HCEC 1CT (cell line): ENCODE results near the gene BTN1A1.
A peak's percentile ranks its signal among the peaks of the same experiment; 100 is the strongest.
"Not testable (repeated sequence)": the region's sequence is repeated elsewhere in the genome, so short reads cannot be mapped to it uniquely, and the experiment has no call there.

Experiments
- DNase-seq: peaks from one replicate; pipeline ENCODE4 v3.0.0-alpha.2; 2017

Gene BTN1A1, protein sequence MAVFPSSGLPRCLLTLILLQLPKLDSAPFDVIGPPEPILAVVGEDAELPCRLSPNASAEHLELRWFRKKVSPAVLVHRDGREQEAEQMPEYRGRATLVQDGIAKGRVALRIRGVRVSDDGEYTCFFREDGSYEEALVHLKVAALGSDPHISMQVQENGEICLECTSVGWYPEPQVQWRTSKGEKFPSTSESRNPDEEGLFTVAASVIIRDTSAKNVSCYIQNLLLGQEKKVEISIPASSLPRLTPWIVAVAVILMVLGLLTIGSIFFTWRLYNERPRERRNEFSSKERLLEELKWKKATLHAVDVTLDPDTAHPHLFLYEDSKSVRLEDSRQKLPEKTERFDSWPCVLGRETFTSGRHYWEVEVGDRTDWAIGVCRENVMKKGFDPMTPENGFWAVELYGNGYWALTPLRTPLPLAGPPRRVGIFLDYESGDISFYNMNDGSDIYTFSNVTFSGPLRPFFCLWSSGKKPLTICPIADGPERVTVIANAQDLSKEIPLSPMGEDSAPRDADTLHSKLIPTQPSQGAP

DNA sequence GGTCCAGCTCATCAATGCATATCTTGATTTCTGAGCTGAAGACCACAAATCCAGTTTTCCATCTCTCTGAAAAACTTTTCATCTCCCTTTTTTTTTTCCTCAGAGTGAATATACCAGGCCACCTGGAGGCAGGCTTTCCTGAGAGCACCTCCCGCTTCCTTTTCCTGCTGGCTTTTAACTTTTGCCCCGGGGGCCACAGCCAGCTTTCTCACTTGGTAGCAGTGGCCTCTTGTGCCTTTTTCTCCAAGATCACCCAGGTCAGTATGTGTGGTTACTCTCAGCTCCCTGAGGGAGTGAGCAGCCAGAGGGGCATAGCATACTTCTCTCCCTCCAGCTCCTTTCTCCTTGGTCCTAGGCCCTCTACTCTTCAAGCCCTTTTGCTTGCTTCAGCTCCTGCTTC is at the start of gene BTN1A1:
Gene BTN1A1 (plus strand): TSS at position 202 of the 400 bp plus-strand sequence. CDS start 984 bp downstream, outside the sequence.
- no peak for DNase-seq

DNA sequence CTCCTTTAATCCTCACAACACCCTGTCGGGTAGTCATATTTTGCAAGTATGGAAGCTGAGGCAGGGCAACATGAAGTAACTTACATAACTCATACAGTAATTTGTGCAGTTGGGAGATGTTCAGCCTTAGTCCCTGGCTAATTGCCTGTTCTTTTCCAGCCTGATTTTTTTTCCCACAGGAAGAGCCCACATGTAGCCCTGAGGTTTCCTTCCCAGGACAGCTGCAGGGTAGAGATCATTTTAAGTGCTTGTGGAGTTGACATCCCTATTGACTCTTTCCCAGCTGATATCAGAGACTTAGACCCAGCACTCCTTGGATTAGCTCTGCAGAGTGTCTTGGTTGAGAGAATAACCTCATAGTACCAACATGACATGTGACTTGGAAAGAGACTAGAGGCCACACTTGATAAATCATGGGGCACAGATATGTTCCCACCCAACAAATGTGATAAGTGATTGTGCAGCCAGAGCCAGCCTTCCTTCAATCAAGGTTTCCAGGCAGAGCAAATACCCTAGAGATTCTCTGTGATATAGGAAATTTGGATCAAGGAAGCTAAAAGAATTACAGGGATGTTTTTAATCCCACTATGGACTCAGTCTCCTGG is 47.4 kb upstream of the BTN1A1 start:
- DNase-seq = no peak

DNA sequence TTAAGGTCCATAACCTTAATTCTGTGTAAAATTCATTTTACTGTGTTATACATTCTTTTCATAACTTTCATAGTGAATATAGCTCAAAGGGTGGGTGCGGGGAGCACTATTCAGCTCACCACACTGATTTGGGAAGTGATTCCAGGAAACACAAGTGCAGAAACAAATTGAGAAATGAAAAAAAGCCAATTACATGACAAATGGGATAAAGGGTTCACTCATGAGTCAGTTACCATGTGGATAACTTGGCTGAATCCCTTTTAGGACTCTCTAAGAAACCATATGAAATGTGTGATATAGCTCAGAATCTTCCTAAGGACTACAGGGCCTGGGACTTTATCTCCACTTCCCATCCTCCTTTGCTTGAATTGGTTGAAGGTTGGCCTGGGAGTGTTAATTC is 45.5 kb upstream of the BTN1A1 start:
- DNase-seq = peak; percentile 32

DNA sequence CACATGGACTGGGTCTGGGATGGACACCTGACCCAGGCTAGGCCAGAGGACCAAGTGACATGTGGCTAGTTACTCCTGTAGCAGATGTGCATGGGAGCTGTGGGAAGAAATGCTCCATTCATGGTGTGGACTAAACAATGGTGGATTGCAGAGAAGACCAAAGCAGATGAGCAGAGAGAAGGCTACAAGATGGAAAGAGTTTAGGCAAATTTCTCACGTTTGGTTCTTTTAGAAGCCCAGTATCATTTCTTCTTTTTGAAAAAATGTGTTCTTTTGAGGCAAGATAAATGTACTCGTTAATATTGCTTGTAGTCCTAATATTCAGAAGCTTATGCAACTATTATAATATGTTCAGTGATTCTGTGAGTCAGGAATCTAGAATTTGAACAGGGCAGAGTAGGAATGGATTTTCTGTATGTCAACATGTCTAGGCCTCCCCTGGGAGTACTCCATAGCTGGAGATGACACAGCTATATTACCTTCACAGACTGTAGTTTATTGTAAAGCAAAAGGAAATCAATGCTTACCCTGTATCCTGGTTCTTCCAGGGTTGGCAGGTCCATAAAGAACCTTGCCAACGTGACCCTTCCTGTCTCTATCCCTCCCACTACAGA is 44.6 kb upstream of the BTN1A1 start:
- DNase-seq = no peak

DNA sequence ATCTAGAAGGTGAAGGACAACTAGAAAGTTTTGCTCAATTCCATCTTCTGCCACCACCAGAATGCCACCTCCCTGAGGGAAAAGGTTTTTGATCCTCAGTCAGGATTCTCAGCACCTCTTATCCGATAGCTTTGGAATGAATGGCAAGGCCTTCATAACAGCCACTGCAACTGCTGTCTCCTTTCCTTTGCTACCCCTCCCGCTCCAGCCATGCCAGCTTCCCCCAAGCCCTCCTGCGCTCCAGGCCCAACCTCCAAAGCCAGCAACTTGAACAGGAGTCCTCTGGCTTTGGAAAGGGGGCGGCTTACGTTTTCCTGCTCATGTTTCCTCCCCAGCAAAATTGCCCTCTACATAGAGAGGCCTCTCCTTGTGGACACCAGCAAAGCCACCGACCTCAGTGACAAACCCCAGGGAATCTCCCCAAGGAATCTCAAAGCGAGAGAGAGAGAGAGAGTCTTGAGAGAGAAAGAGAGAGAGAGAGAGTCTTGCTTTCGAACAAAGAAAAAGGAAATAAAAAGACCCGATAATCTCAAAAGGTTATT is 42.8 kb upstream of the BTN1A1 start:
- DNase-seq = peak; percentile 33

DNA sequence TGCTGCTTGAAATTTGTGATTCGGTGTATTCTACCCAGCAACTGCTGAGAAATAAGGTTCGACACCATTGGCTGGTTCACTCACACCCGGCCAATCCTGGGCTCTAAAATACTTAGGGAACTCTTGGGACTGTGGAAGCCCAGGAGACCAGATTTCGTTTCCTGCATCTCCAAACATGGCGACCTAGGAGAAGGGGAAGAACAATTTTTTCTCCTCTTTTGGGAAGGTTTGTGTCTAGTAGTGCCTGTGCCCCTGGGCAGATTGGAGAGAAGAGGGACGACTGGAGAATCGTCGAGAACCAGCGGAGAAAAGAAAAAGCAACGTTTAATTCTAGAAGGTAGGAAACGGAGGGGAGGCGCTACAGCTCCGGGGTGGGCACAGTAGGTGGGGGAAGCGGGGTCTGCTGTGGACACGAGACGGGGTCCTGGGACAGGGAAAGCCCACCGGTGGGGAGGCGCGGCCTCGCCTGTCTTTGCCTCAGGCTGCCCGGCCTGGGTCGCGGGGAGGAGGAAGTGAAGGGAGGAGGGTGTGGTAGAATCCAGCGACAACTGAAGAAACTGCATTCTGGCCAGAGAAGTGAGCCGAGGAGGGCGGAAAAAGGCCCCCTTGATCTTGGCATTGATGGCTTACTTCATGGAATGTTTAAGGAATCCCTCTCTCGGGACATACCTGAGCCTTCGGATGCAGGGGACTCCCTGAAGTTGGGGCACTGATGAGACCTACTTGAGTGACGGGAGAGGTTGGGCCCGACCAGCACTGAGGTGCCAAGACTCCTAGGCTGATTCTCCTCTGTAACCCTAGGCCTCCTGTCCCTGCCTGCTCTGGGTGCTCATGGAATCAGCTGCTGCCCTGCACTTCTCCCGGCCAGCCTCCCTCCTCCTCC is 42.1 kb upstream of the BTN1A1 start, which contains the start of gene BTN2A1:
Gene BTN2A1 (plus strand): TSS at position 150 of the 883 bp plus-strand sequence. CDS start 682 bp downstream, at position 832.
- peak; percentile 92 for DNase-seq

DNA sequence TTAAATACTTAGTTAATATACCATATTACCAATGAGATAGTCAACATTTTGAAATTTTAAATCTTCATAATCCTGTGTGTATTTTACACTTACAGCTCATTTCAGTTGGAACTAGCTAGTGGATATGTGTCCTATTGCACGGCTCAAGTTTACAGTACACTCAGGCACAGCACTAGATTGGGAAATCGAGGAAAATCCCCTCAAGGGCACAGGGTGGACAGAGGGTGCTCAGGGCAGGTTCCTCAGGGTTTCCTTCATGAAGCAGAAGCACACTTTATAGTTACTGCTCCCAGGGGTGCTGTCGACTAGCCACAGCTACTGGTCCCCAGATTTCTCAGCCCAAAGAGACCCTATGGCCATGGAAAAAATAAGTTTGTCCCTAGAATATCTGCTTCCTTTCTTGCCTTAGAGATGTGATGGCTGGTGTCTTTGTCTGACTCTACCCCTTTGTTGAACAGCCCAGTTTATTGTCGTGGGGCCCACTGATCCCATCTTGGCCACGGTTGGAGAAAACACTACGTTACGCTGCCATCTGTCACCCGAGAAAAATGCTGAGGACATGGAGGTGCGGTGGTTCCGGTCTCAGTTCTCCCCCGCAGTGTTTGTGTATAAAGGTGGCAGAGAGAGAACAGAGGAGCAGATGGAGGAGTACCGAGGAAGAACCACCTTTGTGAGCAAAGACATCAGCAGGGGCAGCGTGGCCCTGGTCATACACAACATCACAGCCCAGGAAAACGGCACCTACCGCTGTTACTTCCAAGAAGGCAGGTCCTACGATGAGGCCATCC is 40.9 kb upstream of the BTN1A1 start:
- DNase-seq = no peak

DNA sequence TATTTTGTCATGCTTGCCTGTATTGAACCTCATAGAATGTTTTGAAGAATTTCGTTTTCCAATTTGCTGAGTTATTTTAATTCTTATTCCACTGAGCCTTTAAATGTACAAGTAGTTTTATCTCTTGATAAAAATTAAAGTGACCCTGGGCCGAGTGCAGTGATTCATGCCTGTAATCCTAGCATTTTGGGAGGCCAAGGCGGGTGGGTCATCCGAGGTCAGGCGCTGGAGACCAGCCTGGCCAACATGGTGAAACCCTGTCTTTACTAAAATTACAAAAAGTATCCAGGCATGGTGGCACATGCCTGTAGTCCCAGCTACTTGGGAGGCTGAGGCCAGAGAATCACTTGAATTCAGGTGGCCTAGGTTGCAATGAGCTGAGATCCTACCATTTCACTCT is 38.8 kb upstream of the BTN1A1 start:
- not testable (repeated sequence) for DNase-seq

DNA sequence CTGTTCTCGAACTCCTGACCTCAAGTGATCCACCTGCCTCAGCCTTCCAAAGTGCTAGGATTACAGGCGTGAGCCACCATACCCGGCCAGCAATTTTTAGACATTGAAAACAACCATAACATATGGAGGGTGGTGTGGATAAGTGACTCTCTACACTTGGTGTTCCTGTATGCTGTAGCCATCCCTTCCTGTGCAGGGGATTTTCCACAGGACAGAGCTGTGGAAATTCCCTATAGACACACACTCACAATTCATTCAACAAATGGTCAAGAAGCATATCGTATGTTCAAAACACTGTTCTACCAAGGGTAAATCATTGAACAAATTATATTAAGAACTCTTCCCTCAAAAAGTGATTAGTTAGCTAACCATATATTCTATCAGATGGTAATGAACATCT is 36.1 kb upstream of the BTN1A1 start:
- no peak for DNase-seq

DNA sequence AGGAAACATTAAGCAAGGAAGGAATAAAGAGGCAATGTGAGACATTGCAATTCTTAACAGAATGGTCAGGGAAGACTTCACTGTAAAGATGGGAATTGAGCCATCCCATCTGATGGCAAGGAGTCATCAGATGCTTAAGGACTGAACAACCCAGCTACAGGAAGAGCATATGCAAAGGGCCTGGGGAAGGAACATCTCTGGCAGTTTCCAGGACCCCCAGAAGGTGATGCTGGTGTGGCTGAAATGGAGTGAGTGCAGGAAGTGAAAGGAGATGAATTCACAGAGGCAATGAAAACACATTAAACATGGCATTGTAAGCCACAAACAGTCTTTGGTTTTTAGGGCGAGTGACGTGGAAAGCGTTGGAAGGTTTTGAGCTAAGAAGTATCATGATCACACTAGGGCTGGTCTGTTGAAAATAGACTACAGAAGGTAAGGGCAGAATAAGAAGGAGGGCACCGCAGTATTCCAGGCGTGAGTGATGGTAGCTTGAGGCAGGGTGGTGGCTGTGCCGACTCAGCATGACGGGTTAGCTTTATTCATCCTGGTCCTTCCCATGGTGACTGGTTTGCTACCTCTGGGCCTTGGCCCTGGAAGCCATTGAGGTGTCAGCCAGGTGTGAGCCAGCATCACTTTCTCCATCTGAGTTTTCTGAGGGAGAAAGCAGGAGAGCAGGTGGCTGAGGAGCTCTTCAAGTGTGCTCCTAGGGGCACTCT is 35.5 kb upstream of the BTN1A1 start:
- no peak for DNase-seq

DNA sequence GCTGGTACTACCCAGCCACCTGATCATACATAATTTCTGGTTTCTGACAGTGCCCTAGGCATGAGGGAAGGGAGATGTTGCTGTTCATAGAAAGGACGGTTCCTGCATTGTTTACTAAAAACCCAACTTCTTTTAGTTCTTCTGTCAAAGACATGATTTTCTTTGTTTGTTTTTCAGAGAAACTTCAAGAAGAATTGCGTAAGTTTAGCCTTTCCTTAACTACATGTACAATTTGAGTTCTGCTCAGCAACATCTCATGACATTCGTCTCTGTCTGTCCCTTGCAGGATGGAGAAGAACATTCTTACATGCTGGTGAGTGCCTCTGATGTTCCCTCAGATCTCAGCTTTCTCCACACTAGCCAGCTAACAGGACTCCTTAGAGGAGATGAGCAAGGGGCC is 34.3 kb upstream of the BTN1A1 start:
- no peak for DNase-seq

DNA sequence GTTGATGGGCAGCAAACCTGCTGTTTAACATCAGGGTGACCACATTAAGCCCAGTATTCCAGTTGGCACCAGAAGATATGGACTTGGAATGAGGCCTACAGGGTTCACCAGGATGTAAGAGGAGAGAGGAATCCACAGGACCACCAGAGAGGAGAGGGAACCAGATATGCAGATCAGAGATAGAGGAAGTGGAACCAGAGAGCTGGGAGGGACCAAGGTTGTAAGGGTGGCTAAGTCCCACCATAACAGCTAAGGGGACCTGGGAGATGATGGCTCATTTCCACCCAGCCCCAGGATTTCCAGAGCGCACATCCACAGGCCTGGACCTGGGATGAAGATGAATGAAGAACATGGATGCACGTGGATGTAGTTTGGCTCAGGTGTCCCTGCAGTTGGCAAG is 31.3 kb upstream of the BTN1A1 start:
- DNase-seq = no peak

DNA sequence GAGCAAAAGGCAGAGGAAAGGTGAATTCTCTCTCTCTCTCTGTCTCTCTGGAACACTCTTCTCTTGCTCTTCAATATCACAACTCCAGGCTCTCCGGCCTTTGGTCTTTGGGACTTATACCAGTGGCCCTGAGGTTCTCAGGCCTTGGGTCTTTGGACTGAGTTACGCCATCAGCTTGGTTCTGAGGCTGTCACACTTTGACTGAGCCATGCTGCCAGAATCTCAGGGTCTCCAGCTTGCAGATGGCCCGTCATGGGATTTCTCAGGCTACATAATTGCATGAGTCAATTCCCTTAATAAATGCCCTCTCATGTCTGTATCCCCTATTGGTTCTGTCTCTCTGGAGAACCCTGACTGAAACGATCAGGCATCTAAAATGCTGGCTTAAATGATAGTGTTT is 29.5 kb upstream of the BTN1A1 start:
- DNase-seq = no peak

DNA sequence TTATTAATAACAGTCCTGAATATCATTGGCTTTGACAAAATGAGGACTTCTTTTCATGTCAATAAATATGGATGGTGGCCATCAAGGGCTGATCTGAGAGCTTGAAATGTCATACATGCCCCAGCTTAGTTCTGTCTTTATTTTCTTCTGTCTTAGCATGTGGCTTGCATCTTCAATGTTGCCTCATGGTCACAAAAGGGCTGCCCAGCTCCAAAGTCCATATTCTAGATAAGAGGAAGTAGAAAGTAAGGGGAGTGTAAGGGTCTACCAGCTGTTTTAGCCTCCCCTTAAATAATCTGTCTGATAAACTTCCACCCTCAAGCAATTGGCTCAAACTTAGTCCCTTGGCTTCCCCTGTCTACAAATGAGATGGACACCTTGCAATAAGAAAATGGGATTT is 28.1 kb upstream of the BTN1A1 start:
- no peak for DNase-seq

DNA sequence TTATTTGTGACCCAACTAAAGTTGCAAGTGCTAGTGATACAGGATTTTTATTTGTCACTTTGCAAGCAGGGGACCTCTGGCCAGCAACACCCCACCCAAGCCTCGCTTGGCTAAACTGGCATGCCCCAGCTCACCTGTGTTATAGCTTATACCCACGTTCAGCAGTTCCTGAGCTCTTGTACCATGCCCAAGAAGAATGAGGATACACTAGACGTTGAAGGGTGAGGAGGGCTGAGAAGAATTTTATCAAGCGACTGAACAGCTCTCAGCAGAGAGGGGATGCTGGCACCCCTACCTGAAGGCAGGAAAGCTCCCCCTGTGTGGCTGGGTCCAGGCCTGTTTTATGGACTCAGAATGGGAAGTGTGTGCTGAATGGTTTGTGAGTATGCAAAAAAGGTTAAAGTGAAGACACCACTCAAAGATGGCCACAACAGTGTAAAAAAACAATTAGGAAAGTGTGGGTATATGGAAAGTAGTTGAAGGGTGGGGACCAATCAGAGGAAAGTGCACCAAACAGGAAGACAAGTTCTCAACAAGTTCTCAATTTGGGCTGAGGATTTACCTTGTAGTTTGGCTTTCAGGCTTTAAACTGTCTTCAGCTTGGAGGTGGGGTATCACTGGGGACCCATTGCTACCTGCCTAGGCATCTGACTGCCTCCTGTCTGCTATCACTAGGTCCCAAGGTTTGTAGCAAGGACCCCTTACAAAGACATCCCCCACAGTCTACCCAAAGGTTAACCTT is 27.4 kb upstream of the BTN1A1 start:
- DNase-seq = no peak

DNA sequence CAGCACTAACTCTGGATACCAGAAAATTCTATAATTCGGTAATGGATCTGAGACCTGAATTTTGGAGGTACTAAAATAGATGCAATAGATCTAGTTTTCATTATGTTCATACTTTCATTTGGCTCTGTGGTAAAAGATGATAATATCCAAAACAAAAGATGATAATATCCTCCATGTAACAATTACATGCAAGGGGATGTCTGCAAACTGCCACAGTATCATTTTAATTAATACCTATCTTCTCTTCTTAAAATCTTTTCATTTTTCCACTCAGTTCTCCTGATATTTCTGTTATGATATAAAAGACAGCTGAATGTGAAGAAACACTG is 26.7 kb upstream of the BTN1A1 start:
- DNase-seq = no peak

DNA sequence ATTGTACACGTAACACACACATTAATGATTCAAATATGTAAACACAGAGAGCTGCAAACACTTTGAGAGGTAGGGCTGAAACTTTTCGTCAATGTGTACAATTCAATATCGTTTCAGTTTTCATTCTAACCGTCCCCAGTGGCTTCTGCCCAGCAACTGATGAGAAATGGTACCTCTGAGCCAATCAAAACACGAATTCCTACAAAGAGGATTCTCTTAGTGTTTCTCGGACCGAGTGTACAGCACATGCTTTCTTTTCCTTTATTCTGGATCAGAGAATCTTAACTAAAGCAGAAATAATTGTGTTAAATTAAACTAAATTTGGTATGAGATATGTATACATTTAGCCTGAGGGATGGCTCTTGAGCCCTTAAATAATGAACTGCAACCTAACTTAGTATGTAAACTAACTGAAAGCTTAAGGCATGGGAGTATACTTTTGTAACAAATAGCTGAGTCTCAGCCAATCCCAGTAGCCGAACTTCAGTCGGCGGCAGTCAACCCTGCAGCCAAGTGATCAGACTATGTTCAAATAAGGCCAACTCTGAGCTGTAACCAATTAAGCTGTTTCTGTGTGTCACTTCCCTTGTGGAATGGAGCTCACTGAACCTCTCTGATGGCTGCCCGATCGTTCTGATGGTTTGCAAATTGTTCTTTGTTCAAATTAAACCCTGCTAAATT is 26.2 kb upstream of the BTN1A1 start:
- DNase-seq = peak; percentile 98

DNA sequence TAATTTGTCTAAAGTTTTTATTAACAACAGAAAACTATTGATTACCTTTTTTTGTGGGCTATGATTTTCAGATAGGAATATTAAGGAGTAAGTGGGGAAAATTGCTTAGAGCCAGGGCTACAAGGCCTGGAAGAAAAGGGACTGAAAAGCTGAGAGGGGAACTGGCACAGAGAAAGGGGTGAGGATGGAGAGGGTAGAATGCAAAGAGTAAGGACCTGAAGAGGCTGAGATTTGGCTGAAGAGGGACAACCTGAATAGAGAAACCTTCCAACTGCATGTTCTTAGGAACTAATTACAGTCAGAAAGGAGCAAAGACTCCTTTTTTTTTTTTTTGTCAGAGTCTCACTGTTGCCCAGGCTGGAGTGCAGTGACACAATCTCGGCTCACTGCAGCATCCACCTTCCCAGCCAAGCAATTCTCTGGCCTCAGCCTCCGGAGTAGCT is 25.6 kb upstream of the BTN1A1 start:
- no peak for DNase-seq
